HepG2 (cell line): ENCODE data around the gene DSCAML1. TPM values are rescaled to one million over a fixed set of nuclear protein-coding genes. Genes with fewer than 3 reads are reported as not detected.

Source experiments
- CHCHD3 ChIP-seq: sonication (generic); formaldehyde crosslinking; IDR thresholded peaks from 2 replicates; pipeline ENCODE4 v1.8.0; 2022; ENCODE audit warnings: mild to moderate bottlenecking, missing genetic modification reagents, moderate library complexity
- HCFC1 ChIP-seq: fragments of 150-350 bp; IDR thresholded peaks from 2 replicates; pipeline ENCODE4 v1.6.1; 2014; ENCODE audit warnings: low read depth, low read length
- HNRNPL ChIP-seq: fragments of 200-400 bp; formaldehyde crosslinking; IDR thresholded peaks from 2 replicates; pipeline ENCODE4 v1.6.1; 2017; ENCODE audit warnings: mild to moderate bottlenecking, low read depth, low read length
- MAFF ChIP-seq: IDR thresholded peaks from 2 replicates; pipeline ENCODE4 v1.6.1; 2011; ENCODE audit warnings: low read depth, low read length, improper control_type of control experiment
- MLXIP ChIP-seq: sonication (generic); formaldehyde crosslinking; IDR thresholded peaks from 2 replicates; pipeline ENCODE4 v1.9.0; 2021; ENCODE audit warnings: missing genetic modification reagents, borderline replicate concordance
- RAD21 ChIP-seq: fragments of 450-650 bp; formaldehyde crosslinking; IDR thresholded peaks from 2 replicates; pipeline ENCODE4 v1.5.0; 2020; ENCODE audit warnings: mild to moderate bottlenecking
- SRSF1 ChIP-seq: fragments of 200-400 bp; formaldehyde crosslinking; optimal IDR thresholded peaks from 2 replicates; pipeline ENCODE3; 2017; ENCODE audit warnings: mild to moderate bottlenecking, low read depth, low read length, moderate library complexity
- TEAD3 ChIP-seq: optimal IDR thresholded peaks from 2 replicates; pipeline ENCODE3; 2016; ENCODE audit warnings: borderline replicate concordance
- TFAP4 ChIP-seq: sonication (generic); IDR thresholded peaks from 2 replicates; pipeline ENCODE4 v1.6.1; 2016; ENCODE audit warnings: low read depth, borderline replicate concordance
- ZFP91 ChIP-seq: sonication (generic); formaldehyde crosslinking; IDR thresholded peaks from 2 replicates; pipeline ENCODE4 v1.9.0; 2022; ENCODE audit warnings: missing genetic modification reagents, mild to moderate bottlenecking, borderline replicate concordance
- ZNF318 ChIP-seq: sonication (generic); formaldehyde crosslinking; IDR thresholded peaks from 2 replicates; pipeline ENCODE4 v1.4.0; 2020; ENCODE audit warnings: mild to moderate bottlenecking, missing genetic modification reagents
- ZNF691 ChIP-seq: sonication (generic); formaldehyde crosslinking; IDR thresholded peaks from 2 replicates; pipeline ENCODE4 v1.4.0; 2020; ENCODE audit warnings: missing genetic modification reagents, low read depth, mild to moderate bottlenecking, borderline replicate concordance
- polyA plus RNA-seq, 8 experiments: library from polyadenylated mRNA; depleted of rRNA in 3 of 8; stranded (reverse) in 7 of 8; unstranded in 1 of 8; fragments of >200 nt; fragmentation: Illumina TruSeq in 4 of 8; extraction: Trizol in 4 of 8; gene quantifications; 2 replicates each; pipeline versions ENCODE4 v1.2.1 to v1.2.3, GENCODE V29; 2011 to 2016; ENCODE audit warnings: low read depth in 4 of 8, missing spikeins in 1 of 8, mixed read lengths in 1 of 8; ENCODE audit not compliant: insufficient read depth in 1 of 8
- total RNA-seq, 5 experiments: library from RNA; depleted of rRNA; stranded (reverse); fragments of >200 nt; fragmentation: Illumina TruSeq; extraction: Trizol; gene quantifications; 2 replicates each; pipeline ENCODE4 v1.2.3, GENCODE V29; 2016; ENCODE audit warnings: low read depth in 1 of 5

The DSCAML1 gene
- total and polyA plus RNA-seq, 2 of the 13 experiments (the other 11 are each of a cell fraction or from before 2014, with no cell fraction given), result 0.29 to 0.40 TPM

GRCh38 chr11:117823294-117823945 lies 26.4 kb upstream of the DSCAML1 start (continued):
- TF ChIP-seq ZNF318, result 0 out of 2 replicates have a peak, but pooled peaks have one; percentile 38
- TF ChIP-seq ZNF691 (CRISPR knock-in tag), result 0 out of 2 replicates have a peak, but pooled peaks have one; percentile 34
- TF ChIP-seq HCFC1, result no peak
- TF ChIP-seq TEAD3, result no peak
- no peak for TF ChIP-seq CHCHD3 (CRISPR knock-in tag)
- 0 out of 2 replicates have a peak, but pooled peaks have one; percentile 29 for TF ChIP-seq ZFP91 (CRISPR knock-in tag)
- TF ChIP-seq HNRNPL, result 0 out of 2 replicates have a peak, but pooled peaks have one; percentile 28
- no peak for TF ChIP-seq SRSF1
- no peak for TF ChIP-seq MAFF
- no peak for TF ChIP-seq RAD21 (CRISPR knock-in tag)
- no peak for TF ChIP-seq TFAP4
- no peak for TF ChIP-seq MLXIP (CRISPR knock-in tag)
